GM06990 (cell line): ENCODE data around the gene FBLN2.
"Not testable (repeated sequence)": the region's sequence is repeated elsewhere in the genome, so short reads cannot be mapped to it uniquely, and the experiment has no call there.

Experiments
- DNase-seq: peaks from one replicate; pipeline ENCODE4 v3.0.0-alpha.2; 2011; ENCODE audit not compliant: insufficient read length; ENCODE audit errors: extremely low read depth
- H3K27me3 ChIP-seq: replicated peaks from 2 replicates; pipeline ENCODE4 v1.6.0; 2011; ENCODE audit warnings: low read length; ENCODE audit not compliant: control insufficient read depth, insufficient read depth
- H3K36me3 ChIP-seq: 2 replicates; pipeline ENCODE4 v1.5.1; 2011; ENCODE audit warnings: low read length; ENCODE audit not compliant: control insufficient read depth, insufficient read depth
- H3K4me3 ChIP-seq: replicated peaks from 2 replicates; pipeline ENCODE4 v1.5.1; 2011; ENCODE audit warnings: low read depth, mild to moderate bottlenecking, control low read depth, low read length
- CTCF ChIP-seq: IDR thresholded peaks from 2 replicates; pipeline ENCODE4 v1.5.1; 2011; ENCODE audit warnings: low read length, control low read depth, mild to moderate bottlenecking, inconsistent platforms; ENCODE audit not compliant: insufficient read depth, poor library complexity, severe bottlenecking

Gene FBLN2

GRCh38 chr3:13561376-13561775 lies 12.5 kb downstream of the FBLN2 start:
- Histone ChIP-seq H3K4me3 (no peak overlapping the region), H3K36me3 (no peaks in the 10 kb centered on the region), H3K27me3 (no peaks in the 10 kb centered on the region)
- TF ChIP-seq CTCF, result no peak
- no peak for DNase-seq

- Histone ChIP-seq H3K4me3 (no peak overlapping the region), H3K36me3 (no peaks in the 10 kb centered on the region), H3K27me3 (no peaks in the 10 kb centered on the region)
- no peak for TF ChIP-seq CTCF
- no peak for DNase-seq
Observed at GRCh38 chr3:13561967-13562366, 13.0 kb downstream of the FBLN2 start.

- not testable (repeated sequence) for DNase-seq, H3K27me3 ChIP-seq, H3K4me3 ChIP-seq, H3K36me3 ChIP-seq
Observed at GRCh38 chr3:13562421-13562820, 13.5 kb downstream of the FBLN2 start.

GRCh38 chr3:13563321-13563720 lies 14.4 kb downstream of the FBLN2 start:
- Histone ChIP-seq H3K4me3 (no peak overlapping the region), H3K27me3 (no peaks in the 10 kb centered on the region), H3K36me3 (no peaks in the 10 kb centered on the region)
- DNase-seq, result no peak
- no peak for TF ChIP-seq CTCF

- TF ChIP-seq CTCF, result no peak
- H3K27me3 ChIP-seq, result no peaks in the 10 kb centered on the region
- no peaks in the 10 kb centered on the region for H3K36me3 ChIP-seq
- H3K4me3 ChIP-seq, result no peak overlapping the region
- DNase-seq, result no peak
Observed at GRCh38 chr3:13563911-13564310, 15.0 kb downstream of the FBLN2 start.

- TF ChIP-seq CTCF, result no peak
- H3K27me3 ChIP-seq, result no peaks in the 10 kb centered on the region
- no peak overlapping the region for H3K4me3 ChIP-seq
- no peak for DNase-seq
- H3K36me3 ChIP-seq, result no peaks in the 10 kb centered on the region
Observed at GRCh38 chr3:13564751-13565560, 16.0 kb downstream of the FBLN2 start.
